ENCODE results near the gene BRSK2.

Gene BRSK2

DNA sequence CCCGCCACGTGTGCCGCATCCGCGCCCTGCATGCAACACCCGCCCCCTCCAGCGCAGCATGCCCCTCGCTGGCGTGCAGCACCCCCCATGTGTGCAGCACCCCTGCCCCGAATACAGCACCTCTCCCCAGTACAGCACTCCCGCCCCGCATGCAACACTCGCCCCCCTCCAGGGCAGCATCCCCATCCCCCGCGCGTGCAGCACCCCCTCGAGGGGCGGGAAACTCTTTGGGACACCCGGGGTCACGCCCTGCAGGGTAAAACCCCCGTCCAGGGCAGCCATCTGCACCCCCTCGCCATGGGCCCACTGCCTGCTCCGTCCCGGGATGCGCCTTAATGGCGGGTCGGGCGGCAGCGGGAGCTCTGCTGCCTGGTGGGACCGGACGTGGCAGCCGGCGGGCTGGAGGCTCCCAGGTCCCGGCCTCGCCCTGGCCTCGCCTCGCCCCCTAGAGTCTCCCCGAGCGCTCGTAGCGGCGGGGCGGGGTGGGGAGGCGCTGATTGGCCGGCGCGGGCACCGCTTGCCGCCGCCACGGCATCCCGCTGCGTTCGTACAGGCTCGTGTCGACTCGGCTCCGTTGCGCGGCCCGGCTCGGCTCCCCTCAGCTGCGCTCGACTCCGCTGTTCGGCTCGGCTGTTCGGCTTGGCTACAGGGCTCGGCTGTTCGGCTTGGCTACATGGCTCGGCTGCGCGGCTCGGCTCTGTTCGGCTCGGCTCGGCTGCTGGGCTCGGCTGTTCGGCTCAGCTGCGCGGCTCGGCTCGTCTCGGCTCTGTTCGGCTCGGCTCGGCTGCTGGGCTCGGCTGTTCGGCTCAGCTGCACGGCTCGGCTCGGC, 417 bp upstream of the BRSK2 start:
- H3K36me3 ChIP-seq (ENCODE audit: control insufficient read depth in 2 of 2, insufficient read depth in 1 of 2, low read length in 2 of 2) = peaks cover 0 to 11% of the 10 kb centered on the region in 2 experiments; a peak in 1 of 3 replicates
- H3K27ac ChIP-seq (ENCODE audit: extremely low read depth, low read depth, low read length) = peak overlapping the region; percentile 44; the same call in 1 of the 2 replicates
- H3K4me1 ChIP-seq (ENCODE audit: control insufficient read depth, insufficient read depth, low read length) = no peaks in the 10 kb centered on the region
- peak overlapping the region; percentile 39 for H3K4me3 ChIP-seq (ENCODE audit: low read depth, low read length)
- no peaks in the 10 kb centered on the region for H3K9me3 ChIP-seq (ENCODE audit: control insufficient read depth, insufficient read depth, low read depth, low read length)
- ChIA-PET CTCF (interaction anchor here (0.7 kb wide), 1 partner anchor 13 kb away, joined by 3 read pairs; no protein-coding TSS in a partner anchor), POLR2A (no interaction called here)
- TF ChIP-seq BCL11B (tag by site-specific recombination; IDR thresholded peaks at IDR 0.05; ENCODE audit: low read depth) (no peak), ZNF785 (tag by site-specific recombination; IDR thresholded peaks at IDR 0.05) (no peak), ZNF416 (tag by site-specific recombination; IDR thresholded peaks at IDR 0.05) (no peak), SP7 (tag by site-specific recombination; IDR thresholded peaks at IDR 0.05) (peak; percentile 39; the same call in 1 of the 2 replicates), ZNF140 (tag by site-specific recombination; IDR thresholded peaks at IDR 0.05) (no peak), KLF16 (tag by site-specific recombination; IDR thresholded peaks at IDR 0.05) (no peak), ZNF404 (tag by site-specific recombination; IDR thresholded peaks at IDR 0.05) (no peak), ZNF133 (tag by site-specific recombination; IDR thresholded peaks at IDR 0.05) (no peak), ZNF658 (tag by site-specific recombination; IDR thresholded peaks at IDR 0.05) (no peak), ZNF747 (tag by site-specific recombination; IDR thresholded peaks at IDR 0.05) (no peak), ZNF560 (tag by site-specific recombination; IDR thresholded peaks at IDR 0.05; ENCODE audit: borderline replicate concordance) (no peak), YY2 (tag by site-specific recombination; IDR thresholded peaks at IDR 0.05) (peak; percentile 35; the same call in 1 of the 2 replicates), ZNF184 (tag by site-specific recombination; IDR thresholded peaks at IDR 0.05) (no peak), ZNF76 (tag by site-specific recombination; IDR thresholded peaks at IDR 0.05; ENCODE audit: borderline replicate concordance, low read depth) (no peak), ZXDB (tag by site-specific recombination; IDR thresholded peaks at IDR 0.05) (no peak), ZNF677 (tag by site-specific recombination; IDR thresholded peaks at IDR 0.05) (no peak), GLI4 (tag by site-specific recombination; IDR thresholded peaks at IDR 0.05) (no peak), ZNF24 (tag by site-specific recombination; IDR thresholded peaks at IDR 0.05) (no peak), ZNF777 (tag by site-specific recombination; IDR thresholded peaks at IDR 0.05; ENCODE audit: borderline replicate concordance) (no peak; the same call in 1 of the 2 replicates), YY1 (tag by site-specific recombination; IDR thresholded peaks at IDR 0.05) (peak; percentile 49; the same call in 1 of the 2 replicates), ZNF132 (tag by site-specific recombination; IDR thresholded peaks at IDR 0.05; ENCODE audit: borderline replicate concordance) (no peak), ZNF324 (tag by site-specific recombination; IDR thresholded peaks at IDR 0.05) (no peak), REPIN1 (tag by site-specific recombination; IDR thresholded peaks at IDR 0.05; ENCODE audit: low read depth) (no peak)
- TF ChIP-seq, protein P1, sequence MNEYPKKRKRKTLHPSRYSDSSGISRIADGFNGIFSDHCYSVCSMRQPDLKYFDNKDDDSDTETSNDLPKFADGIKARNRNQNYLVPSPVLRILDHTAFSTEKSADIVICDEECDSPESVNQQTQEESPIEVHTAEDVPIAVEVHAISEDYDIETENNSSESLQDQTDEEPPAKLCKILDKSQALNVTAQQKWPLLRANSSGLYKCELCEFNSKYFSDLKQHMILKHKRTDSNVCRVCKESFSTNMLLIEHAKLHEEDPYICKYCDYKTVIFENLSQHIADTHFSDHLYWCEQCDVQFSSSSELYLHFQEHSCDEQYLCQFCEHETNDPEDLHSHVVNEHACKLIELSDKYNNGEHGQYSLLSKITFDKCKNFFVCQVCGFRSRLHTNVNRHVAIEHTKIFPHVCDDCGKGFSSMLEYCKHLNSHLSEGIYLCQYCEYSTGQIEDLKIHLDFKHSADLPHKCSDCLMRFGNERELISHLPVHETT (tag by site-specific recombination; IDR thresholded peaks at IDR 0.05) = no peak
- TF ChIP-seq, protein P2, sequence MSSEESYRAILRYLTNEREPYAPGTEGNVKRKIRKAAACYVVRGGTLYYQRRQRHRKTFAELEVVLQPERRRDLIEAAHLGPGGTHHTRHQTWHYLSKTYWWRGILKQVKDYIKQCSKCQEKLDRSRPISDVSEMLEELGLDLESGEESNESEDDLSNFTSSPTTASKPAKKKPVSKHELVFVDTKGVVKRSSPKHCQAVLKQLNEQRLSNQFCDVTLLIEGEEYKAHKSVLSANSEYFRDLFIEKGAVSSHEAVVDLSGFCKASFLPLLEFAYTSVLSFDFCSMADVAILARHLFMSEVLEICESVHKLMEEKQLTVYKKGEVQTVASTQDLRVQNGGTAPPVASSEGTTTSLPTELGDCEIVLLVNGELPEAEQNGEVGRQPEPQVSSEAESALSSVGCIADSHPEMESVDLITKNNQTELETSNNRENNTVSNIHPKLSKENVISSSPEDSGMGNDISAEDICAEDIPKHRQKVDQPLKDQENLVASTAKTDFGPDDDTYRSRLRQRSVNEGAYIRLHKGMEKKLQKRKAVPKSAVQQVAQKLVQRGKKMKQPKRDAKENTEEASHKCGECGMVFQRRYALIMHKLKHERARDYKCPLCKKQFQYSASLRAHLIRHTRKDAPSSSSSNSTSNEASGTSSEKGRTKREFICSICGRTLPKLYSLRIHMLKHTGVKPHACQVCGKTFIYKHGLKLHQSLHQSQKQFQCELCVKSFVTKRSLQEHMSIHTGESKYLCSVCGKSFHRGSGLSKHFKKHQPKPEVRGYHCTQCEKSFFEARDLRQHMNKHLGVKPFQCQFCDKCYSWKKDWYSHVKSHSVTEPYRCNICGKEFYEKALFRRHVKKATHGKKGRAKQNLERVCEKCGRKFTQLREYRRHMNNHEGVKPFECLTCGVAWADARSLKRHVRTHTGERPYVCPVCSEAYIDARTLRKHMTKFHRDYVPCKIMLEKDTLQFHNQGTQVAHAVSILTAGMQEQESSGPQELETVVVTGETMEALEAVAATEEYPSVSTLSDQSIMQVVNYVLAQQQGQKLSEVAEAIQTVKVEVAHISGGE (tag by site-specific recombination; conservative IDR thresholded peaks at IDR 0.05; ENCODE audit: low read depth) = no peak; the same call in 1 of the 2 replicates
- TF ChIP-seq, protein P3, sequence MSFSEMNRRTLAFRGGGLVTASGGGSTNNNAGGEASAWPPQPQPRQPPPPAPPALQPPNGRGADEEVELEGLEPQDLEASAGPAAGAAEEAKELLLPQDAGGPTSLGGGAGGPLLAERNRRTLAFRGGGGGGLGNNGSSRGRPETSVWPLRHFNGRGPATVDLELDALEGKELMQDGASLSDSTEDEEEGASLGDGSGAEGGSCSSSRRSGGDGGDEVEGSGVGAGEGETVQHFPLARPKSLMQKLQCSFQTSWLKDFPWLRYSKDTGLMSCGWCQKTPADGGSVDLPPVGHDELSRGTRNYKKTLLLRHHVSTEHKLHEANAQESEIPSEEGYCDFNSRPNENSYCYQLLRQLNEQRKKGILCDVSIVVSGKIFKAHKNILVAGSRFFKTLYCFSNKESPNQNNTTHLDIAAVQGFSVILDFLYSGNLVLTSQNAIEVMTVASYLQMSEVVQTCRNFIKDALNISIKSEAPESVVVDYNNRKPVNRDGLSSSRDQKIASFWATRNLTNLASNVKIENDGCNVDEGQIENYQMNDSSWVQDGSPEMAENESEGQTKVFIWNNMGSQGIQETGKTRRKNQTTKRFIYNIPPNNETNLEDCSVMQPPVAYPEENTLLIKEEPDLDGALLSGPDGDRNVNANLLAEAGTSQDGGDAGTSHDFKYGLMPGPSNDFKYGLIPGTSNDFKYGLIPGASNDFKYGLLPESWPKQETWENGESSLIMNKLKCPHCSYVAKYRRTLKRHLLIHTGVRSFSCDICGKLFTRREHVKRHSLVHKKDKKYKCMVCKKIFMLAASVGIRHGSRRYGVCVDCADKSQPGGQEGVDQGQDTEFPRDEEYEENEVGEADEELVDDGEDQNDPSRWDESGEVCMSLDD (tag by site-specific recombination; IDR thresholded peaks at IDR 0.05) = 0 out of 2 replicates have a peak, but pooled peaks have one; percentile 39
- TF ChIP-seq, protein P4, sequence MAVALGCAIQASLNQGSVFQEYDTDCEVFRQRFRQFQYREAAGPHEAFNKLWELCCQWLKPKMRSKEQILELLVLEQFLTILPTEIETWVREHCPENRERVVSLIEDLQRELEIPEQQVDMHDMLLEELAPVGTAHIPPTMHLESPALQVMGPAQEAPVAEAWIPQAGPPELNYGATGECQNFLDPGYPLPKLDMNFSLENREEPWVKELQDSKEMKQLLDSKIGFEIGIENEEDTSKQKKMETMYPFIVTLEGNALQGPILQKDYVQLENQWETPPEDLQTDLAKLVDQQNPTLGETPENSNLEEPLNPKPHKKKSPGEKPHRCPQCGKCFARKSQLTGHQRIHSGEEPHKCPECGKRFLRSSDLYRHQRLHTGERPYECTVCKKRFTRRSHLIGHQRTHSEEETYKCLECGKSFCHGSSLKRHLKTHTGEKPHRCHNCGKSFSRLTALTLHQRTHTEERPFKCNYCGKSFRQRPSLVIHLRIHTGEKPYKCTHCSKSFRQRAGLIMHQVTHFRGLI (tag by site-specific recombination; IDR thresholded peaks at IDR 0.05) = no peak

All from HEK293 (cell line).